NCI-H187 (cell line): Measurements from ENCODE around the gene FOSB.

Experiments
- DNase-seq, 2 experiments: peaks; one replicate each; lab custom pipeline; 2025; lab: John Stamatoyannopoulos, UW

Gene FOSB

DNA sequence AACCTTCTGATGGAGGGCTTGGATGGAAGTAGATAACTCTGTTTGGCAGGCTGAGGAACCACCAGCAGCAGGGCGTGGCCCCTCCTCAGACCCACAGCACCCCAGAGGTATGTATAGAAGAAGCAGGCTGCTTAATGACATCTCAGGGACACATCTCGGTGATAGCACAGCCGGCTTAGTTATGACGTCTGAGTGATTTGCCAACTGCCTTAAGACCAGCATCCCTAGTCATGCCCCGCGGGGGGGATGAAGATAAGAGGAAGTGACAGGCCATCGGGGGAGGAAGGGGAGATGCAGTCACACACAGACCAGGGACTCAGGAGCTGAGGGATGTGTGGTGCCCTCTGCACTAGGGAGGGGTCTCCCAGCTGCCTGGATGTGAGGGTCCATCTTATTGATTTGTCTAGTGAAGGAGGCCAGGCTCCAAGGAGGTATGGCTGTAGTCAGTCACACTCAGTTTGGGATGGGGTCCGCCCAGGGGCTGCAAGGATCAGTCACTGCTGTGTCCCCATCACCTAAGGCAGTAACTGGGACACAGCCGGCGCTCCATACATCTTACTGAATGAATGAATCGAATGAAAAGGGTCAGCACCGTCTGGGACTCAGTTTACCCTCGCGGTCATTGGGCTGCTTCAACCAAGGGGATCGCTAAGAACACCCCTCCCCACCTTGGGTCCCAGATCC is 24.9 kb upstream of the FOSB start:
- DNase-seq: no peak

DNA sequence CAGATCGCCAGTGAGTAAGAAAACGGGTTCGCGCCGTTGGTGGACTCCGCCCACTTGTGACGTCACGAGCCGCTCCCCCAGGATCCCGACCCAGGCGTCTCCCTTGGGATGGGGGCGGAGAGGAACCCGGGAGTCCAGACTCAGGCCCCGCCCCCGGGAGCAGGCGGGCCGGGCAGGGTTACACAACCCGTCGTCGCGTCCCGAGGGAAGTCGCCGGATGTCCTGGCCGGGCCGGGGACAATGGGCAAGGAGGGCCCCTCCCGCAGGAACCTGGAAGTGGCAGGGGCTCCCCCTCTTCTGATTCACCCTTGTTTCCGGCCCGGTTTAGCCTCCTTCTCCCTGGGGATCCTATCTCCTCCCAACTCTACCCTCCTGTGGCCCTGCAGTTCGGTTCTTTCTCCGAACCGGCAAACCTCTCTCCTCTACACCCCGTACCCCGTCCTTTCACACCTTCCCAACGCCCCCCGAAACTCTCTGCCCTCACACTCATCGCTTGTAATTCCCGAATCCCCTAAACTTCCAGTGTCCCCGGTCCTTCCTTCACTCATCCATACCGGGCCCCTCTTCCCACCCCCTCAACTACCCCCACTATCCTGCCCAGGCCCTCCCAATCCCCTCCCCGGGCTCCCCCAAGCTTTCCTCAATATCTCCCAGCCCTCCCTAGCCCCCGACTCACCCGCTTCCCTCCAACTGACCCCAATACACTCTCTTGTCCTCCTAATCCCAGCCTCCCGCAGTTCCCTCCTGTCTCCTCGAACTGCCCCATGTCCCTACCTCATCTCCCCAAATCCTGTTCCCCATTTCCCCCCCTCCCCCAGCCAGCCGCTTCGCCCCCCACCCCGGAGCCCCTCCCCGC is 24.1 kb upstream of the FOSB start:
- DNase-seq: peak; percentile 21 to 32

DNA sequence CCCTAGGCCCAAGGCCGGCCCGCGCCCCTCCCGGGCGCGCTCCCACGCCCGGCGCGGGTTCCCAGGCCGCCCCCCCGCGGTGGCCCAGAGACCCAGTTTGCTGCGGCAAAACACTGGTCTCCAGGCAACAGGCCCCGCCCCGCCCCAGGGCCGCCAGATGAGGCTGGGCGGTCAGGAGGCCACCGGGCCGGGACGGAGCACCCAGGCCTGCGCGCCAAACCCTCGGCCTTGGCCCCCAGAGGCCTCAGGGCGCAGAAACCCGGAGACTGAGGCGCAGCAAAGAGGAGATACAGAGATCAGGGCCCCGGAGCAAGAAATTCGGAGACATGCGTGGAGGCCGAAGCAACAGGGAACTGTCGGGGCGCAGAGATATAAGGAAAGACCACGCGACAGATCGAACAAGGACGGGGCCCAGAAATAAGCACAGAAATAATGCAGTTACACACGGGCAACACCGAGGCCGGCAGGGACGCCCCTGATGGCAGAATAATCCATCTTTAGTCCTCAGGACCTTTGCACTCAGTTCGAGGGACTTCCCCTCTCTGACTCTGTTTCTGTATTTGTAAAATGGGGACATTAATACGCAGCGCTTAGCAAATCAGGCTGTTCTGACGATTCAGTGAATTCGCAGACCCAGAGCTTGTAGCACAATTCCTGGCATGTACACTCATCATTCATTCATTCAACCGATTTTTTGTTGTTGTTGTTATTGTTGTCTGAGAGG is 23.3 kb upstream of the FOSB start:
- peak in 1 of 2 experiments; percentile 20 for DNase-seq

DNA sequence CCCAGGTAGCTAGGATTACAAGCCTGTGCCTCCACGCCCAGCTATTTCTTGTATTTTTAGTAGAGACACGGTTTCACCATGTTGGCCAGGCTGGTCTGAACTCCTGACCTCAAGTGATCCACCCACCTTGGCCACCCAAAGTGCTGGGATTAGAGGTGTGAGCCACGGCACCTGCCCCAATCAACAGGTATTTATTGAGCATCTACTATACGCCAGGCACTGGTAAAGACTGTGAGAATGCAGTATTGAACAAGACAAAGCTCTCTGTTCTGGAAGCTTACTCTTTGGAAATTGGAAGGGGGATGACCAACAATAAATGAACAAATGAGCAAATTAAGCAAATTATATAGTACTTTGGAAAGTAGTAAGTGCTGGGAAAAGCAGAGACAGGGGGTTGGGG is 22.7 kb upstream of the FOSB start:
- DNase-seq: no peak

DNA sequence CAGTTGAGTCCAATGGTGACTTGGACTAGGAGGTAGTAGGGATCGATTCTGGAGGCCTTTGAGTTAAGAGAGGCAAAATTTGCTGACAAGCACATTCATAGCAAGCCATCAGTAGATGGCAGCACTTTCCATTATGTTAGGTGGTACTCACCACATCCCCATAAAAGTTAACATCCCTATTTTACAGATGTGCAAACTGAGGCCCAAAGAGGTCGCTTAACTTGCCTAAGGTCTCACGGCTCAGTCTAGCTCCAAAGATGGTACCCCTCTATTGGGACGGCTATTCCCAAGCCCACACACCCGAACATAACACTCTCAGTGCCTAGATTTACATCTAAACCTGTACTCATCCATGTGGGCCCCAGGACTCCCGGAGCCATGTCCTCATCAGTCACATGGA is 21.5 kb upstream of the FOSB start:
- DNase-seq: no peak

DNA sequence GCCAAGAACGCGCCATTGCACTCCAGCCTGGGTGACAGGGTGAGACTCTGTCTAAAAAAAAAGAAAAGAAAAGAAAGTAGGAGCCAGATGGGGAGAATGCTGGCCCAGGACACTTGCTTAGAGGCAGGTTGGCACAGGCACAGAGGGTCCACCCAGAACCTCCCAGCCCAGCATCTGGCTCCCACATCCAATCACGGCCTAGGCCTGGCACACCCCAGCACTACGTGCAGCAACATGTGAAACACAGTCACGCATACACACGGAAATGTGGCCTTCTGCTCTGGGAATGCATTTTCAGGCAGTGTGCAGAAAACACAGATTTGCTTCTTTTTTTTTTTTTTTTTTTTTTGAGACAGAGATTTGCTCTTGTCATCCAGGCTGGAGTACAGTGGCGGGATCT is 20.9 kb upstream of the FOSB start:
- no peak for DNase-seq

DNA sequence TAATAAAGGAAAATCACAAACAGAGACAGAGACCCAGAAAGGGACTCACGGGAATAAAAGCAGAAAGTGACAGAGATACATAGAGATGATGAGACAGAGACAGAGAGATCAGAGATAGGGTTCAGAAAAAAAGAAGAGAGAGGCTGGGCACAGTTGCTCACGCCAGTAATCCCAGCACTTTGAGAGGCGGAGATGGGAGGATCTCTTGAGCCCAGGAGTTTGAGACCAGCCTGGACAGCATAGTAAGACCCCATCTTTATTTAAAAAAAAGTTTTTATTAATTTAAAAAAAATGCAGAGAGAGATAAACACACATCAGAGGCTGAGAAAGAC is 19.4 kb upstream of the FOSB start:
- DNase-seq: no peak

DNA sequence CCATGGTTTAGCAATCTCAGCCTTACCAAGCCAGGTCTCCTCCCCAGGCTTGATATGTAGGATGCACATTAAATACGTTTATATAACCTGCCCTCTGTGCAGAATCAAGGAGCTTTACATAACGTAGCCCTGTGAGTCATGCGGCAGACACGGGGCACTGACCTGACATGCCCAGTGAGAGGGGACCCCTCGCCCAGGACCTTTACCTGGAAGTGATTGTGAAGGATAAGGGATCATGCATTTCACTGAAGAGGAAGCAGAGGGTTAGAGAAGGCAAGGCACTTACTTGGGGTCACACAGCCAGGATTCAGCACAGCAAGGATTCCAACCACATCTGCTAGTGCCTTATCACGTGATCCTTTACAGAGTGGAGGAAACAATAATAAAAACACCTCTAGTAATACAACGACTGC is 18.9 kb upstream of the FOSB start:
- no peak for DNase-seq

DNA sequence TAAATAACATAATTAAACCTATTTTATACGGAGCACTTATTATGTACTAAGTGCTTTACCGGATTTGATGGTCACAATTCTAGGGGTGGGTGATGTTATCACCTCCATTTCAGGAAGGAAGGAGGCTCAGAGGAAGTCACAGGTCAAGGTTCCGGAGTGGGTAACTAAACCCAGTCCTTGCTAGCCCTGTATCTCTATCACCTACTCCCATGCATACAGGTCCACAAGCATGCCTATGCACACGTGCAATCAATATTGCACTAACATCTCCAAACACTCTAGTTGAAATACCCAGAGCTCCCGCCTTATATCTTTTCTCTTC is 17.8 kb upstream of the FOSB start:
- no peak for DNase-seq

DNA sequence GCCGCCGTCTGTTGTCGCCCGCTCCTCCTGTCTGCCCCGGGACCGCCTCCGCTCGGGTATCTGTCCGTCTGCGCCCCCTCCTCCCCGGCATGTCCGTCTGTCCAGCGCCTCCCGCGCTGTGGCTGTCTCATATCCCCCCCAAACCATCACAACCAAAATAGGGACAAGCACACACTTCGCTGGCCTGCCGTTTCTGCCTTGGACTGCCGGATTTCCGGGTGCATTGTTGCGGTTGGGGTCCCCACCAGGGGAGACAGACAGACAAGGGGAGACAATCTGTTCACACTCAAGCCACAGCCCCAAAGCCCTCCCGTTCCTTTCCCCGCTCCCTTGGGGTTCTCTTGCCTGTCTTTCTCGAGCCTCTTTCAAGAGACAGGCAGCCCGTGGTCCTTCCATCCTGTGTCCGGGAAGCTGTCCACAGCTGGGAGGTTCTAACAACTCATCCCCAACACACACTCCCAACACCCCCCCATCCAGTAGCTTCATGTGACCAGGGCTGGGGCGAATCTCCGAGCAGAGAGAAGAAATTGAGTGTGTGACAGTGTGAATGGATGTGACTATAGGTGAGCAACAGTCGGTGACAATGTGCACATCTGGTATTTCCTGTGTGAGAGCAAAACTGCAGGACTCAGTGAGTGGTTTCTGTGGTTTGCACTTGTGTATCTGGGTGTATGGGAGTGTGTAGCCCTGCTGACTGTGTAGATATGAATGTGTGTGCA is 16.5 kb upstream of the FOSB start:
- no peak for DNase-seq

DNA sequence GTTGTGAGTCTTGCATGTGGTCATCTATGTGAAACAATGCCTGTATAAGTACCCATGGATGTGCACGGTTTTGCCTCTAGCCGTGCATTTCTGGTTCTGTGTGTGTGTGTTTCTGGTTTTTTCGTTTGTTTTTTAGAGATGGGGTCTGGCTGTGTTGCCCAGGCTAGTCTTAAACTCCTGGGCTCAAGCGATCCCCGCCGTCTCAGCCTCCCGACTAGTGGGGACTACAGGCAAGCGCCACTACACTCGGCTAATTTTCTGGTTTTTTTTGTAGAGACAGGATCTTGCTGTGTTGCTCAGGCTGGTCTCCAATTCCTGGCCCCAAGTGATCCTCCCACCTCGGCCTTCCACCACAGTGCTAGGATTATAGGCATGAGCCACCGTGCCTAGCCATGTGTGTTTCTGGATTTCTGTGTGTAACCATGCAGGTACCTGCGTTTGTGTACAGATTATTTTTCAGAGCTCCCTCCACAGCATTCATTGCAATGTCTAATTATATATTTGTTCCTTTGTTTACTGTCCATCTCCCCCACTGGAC is 15.9 kb upstream of the FOSB start:
- DNase-seq: no peak

DNA sequence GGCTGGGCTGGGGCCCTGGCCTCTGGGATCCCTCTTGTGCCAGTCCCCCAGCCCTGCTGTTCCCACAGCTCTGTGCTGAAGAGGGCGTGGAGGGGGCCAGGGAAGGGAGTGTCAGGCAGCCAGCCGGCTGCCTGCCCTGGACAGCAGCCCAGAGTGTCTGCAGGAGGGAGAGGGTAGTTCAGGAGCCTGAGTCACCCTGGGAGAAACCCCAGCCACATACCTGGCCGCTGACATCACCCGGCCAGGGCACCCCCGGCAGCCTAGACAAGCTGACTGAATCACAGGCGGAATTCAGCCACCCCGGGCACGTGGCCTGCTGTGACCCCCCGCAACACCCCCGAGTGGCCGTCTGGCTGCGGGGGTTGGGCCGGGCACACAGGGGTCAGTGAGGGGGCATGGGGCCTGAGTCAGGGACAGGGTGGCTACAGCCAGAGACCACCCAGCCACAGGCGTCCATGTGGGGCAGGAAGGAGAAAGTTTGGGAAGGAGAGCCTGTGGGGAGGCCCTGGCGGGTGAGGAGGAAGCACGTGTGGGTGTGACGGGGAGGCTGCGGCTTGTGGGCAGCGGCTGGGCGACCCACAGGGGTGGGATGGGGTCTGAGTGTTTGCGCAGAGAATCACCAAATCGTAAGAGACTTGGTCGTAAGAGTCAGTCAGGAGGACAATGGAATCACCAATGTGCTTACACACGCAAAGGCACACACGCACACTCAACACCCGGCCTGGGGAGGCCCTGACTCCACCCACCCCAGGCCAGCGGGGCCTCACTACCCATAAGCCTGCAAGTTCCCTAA is 11.9 kb upstream of the FOSB start:
- no peak for DNase-seq

DNA sequence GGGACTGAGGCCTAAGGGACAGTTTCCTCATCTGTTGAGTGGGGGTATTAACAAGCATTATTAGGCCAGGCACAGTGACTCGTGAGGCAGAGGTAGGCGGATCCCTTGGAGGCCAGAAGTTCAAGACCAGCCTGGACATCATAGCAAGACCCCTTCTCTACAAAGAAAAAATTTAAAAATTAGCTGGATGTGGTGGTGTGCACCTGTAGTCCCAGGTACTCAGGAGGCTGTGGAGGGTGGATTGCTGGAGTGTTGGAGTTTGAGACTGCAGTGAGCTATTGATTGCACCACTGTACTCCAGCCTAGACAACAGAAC is 11.3 kb upstream of the FOSB start:
- DNase-seq: no peak

DNA sequence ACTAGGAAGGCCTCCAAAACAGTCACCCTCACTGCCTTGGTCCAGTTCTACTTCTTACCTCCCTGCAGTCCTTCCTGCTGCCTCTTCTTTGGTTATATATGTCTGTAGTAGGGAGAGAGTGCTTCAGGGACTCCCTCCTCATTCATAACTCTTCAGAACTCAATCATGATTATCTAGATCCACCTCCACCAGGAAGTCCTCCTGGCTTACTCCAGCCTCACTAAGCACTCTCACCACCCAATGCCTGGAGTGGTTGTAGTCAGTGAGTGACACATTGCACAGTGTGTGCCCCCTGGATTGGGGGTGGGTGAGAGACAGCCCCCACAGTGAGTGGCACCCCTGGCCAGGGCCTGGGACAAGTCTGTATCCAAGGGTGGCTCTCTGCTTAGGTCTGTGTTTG is 10.0 kb upstream of the FOSB start:
- no peak for DNase-seq

DNA sequence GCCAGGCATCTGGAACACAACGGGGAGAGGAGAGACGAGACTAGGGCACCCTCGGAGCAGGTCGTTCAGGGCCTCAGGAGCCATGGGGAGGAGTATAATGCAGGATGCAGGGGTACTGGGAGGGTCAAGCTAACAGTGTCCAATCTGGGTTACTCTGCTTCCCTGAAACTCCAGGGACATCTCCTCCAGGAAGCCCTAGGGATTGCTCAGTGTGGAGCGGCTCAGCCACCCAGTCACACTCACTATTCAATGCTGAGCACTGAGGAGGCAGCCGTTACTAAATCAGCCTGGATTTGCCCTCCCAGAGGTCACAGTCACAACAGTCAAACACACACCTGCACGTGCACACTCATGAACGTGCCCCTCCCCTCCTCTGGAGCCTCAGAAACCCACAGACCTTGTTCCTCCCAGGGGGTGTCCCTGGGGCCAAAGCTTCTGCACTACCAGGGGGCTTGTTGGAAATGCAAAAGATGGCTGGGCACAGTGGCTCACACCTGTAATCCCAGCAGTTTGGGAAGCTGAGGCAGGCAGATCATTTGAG is 6.9 kb upstream of the FOSB start:
- no peak for DNase-seq

DNA sequence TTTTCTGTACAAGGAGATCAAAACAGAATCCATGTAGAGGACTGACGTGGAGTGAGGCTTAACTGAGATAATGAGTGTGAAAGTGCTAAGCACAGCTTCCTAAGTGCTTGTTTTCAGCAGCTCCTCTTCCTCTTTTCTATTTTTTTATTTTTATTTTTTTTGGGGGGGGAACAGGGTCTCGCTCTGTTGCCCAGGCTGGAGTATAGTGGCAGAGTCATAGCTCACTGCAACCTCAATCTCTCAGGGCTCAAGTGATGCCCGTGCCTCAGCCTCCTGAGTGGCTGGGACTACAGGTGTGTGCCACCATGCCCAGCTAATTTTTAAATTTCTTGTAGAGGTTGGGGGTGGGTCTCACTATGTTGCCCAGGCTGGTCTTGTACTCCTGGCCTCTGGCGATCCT is 5.6 kb upstream of the FOSB start:
- no peak for DNase-seq

DNA sequence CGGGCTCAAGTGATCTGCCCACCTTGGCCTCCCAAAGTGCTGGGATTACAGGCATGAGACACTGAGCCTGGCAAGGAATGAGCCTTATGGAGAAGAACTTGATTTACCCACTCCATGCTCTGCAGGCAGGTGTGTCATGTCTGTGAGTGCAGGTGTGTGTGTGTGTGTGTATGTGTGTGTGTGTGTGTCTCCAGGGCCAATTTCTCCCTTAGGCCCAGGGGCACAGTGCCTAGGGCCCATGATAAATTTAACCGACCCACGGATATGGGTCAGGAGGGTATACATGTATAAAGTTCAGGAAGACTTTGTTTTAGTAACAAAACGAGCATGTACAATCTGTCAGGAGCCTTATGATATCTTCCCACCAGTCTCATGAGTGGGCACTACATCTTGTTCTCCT is 4.6 kb upstream of the FOSB start:
- no peak for DNase-seq

DNA sequence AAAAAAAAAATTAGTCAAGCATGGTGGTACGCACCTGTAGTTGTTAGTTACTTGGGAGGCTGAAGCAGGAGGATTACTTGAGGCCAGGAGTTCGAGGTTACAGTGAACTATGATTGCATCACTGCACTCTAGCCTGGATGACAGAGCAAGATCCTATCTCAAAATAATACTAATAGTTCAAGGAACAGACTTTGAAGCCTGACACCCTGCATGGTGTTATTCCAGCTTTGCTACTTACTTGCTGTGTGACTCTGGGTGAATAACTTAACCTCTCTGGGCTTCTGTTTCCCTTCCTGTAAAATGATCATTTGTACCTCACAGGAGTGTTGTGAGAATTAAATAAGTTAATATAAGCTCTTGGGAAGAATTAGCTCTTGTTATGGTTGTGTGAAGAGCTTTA is 3.5 kb upstream of the FOSB start:
- no peak for DNase-seq

DNA sequence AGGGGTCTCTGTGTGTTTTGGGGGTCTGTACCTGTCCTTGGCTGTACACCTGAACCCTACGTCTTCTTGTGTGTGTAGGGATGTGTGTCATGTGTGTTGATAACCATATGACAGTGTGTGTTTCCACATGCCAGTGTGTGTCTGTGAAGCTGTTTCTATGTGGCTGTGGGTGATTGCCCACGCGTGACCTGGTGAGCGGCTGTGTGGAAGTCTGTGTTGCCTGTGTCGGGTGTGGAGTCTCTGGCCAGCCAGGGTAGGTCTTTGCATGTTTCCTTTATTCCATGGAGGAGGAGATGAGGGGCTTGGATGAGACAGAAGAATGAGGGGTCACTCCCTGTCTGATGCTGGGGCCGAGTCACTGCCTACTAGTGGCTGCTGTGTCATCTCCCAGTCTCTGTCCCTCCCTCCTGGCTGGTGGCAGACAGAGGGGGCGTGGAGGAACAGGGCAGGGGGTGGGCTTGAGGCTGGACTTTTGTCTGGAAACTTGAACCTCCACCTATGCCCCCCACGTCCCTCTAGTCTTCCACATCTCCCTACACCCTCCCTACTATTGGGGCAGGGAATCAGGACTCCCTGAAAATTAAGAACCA is 2.8 kb upstream of the FOSB start:
- no peak for DNase-seq

DNA sequence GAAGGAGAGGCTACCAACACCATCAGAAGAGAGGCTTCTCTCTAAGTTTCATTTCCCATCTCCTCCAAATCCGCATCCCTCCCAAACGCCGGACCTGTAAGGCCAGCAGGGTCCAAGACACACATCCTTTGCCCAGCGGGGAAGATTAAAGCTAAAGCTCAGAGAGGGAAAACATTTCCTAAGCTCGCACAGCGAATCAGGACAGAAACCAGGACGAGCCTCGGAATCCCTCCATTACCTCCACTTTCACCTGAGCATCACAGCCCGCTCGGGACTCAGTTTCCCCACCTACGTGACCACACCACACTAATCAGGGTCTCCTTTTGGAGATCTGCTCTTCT is 711 bp upstream of the FOSB start:
- no peak for DNase-seq

DNA sequence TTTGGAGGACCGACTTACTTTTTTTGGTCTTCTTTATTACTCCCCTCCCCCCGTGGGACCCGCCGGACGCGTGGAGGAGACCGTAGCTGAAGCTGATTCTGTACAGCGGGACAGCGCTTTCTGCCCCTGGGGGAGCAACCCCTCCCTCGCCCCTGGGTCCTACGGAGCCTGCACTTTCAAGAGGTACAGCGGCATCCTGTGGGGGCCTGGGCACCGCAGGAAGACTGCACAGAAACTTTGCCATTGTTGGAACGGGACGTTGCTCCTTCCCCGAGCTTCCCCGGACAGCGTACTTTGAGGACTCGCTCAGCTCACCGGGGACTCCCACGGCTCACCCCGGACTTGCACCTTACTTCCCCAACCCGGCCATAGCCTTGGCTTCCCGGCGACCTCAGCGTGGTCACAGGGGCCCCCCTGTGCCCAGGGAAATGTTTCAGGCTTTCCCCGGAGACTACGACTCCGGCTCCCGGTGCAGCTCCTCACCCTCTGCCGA is 409 bp downstream of the FOSB start:
- DNase-seq: no peak
